ENCODE data around the gene OR4E2.

The OR4E2 gene

GRCh38 chr14:21699551-21699950 lies 45.9 kb downstream of the OR4E2 start:
- Histone ChIP-seq H3K79me2 (no peaks in the 10 kb centered on the region), H3K36me3 (ENCODE audit: control insufficient read depth, insufficient read depth, low read length) (no peaks in the 10 kb centered on the region), H3K27me3 (ENCODE audit: control insufficient read depth, insufficient read depth, low read length) (no peaks in the 10 kb centered on the region), H2AFZ (no peak overlapping the region), H3K4me1 (no peaks in the 10 kb centered on the region), H3K9me3 (ENCODE audit: control insufficient read depth, low read length) (no peaks in the 10 kb centered on the region), H3K4me2 (ENCODE audit: low read length) (no peak overlapping the region), H3K4me3 (ENCODE audit: low read depth, low read length) (no peak overlapping the region), H3K9ac (no peak overlapping the region), H3K27ac (no peak overlapping the region)
- no peak for TF ChIP-seq CTCF (IDR thresholded peaks at IDR 0.05)

- no peak overlapping the region for H3K4me2 ChIP-seq (ENCODE audit: low read length)
- no peak overlapping the region for H3K4me3 ChIP-seq (ENCODE audit: low read depth, low read length)
- H3K27ac ChIP-seq, result no peak overlapping the region
- no peaks in the 10 kb centered on the region for H3K4me1 ChIP-seq
- no peak for TF ChIP-seq CTCF (IDR thresholded peaks at IDR 0.05)
- H3K27me3 ChIP-seq (ENCODE audit: control insufficient read depth, insufficient read depth, low read length), result no peaks in the 10 kb centered on the region
- no peaks in the 10 kb centered on the region for H3K79me2 ChIP-seq
- H2AFZ ChIP-seq, result no peak overlapping the region
- no peaks in the 10 kb centered on the region for H3K36me3 ChIP-seq (ENCODE audit: control insufficient read depth, insufficient read depth, low read length)
- no peak overlapping the region for H3K9ac ChIP-seq
- no peaks in the 10 kb centered on the region for H3K9me3 ChIP-seq (ENCODE audit: control insufficient read depth, low read length)
Observed at GRCh38 chr14:21702316-21702715, 48.7 kb downstream of the OR4E2 start.

- Histone ChIP-seq H3K4me1 (no peaks in the 10 kb centered on the region), H3K4me3 (ENCODE audit: low read depth, low read length) (no peak overlapping the region), H3K27me3 (ENCODE audit: control insufficient read depth, insufficient read depth, low read length) (no peaks in the 10 kb centered on the region), H3K4me2 (ENCODE audit: low read length) (no peak overlapping the region), H3K9me3 (ENCODE audit: control insufficient read depth, low read length) (no peaks in the 10 kb centered on the region), H3K27ac (no peak overlapping the region), H3K79me2 (no peaks in the 10 kb centered on the region), H3K9ac (no peak overlapping the region), H2AFZ (no peak overlapping the region), H3K36me3 (ENCODE audit: control insufficient read depth, insufficient read depth, low read length) (no peaks in the 10 kb centered on the region)
- no peak for TF ChIP-seq CTCF (IDR thresholded peaks at IDR 0.05)
Observed at GRCh38 chr14:21703357-21704326, 50.0 kb downstream of the OR4E2 start.

GRCh38 chr14:21704338-21704737 lies 50.7 kb downstream of the OR4E2 start:
- Histone ChIP-seq H3K9me3 (ENCODE audit: control insufficient read depth, low read length) (no peaks in the 10 kb centered on the region), H3K36me3 (ENCODE audit: control insufficient read depth, insufficient read depth, low read length) (no peaks in the 10 kb centered on the region), H3K27me3 (ENCODE audit: control insufficient read depth, insufficient read depth, low read length) (no peaks in the 10 kb centered on the region), H3K4me2 (ENCODE audit: low read length) (no peak overlapping the region), H3K4me3 (ENCODE audit: low read depth, low read length) (no peak overlapping the region), H2AFZ (no peak overlapping the region), H3K79me2 (no peaks in the 10 kb centered on the region), H3K27ac (no peak overlapping the region), H3K9ac (no peak overlapping the region), H3K4me1 (no peaks in the 10 kb centered on the region)
- no peak for TF ChIP-seq CTCF (IDR thresholded peaks at IDR 0.05)

Measured in parathyroid adenoma (tissue), 2 donors.